A549 (cell line): ENCODE results near the gene RAB4B.

Experiments
- ELK1 ChIP-seq: fragments of 150-350 bp; IDR thresholded peaks from 2 replicates; pipeline ENCODE4 v1.6.1; 2014; ENCODE audit warnings: low read depth, mild to moderate bottlenecking, low read length
- HOXA7 ChIP-seq: fragments of 250-450 bp; sonication (Bioruptor Pico); IDR thresholded peaks from 2 replicates; pipeline ENCODE4 v1.5.0; 2020; ENCODE audit warnings: mild to moderate bottlenecking, moderate library complexity

GRCh38 chr19:40810160-40810559 lies 32.1 kb downstream of the RAB4B start:
- TF ChIP-seq HOXA7 (CRISPR knock-in tag) (no peak), ELK1 (no peak)
